ENCODE results near the gene PLEKHM3. TPM values are rescaled to one million over a fixed set of nuclear protein-coding genes. Genes with fewer than 3 reads are reported as not detected.

Gene PLEKHM3
- total RNA-seq, 2 donors from 2014 or later = 14.0 to 15.2 TPM

GRCh38 chr2:207819839-207820784, 205.2 kb downstream of the PLEKHM3 start:
- DNase-seq = peak; percentile 74 to 81 (median 78)
- 13 to 28% methylated on average over 11 of the region's 11 CpGs for WGBS, 2 donors
- intact Hi-C loops (cut with DNase I) = no loop called here

GRCh38 chr2:207819021-207819797, 206.1 kb downstream of the PLEKHM3 start:
- Histone ChIP-seq H3K4me1 (peaks cover 23% of the 10 kb centered on the region), H3K27ac (peak overlapping the region; percentile 54 to 80 (median 70)), H3K9me3 (no peaks in the 10 kb centered on the region), H3K4me3 (no peak overlapping the region), H3K36me3 (replicated peaks in 1 of 2; ENCODE audit: insufficient read depth in 1 of 2, low read depth in 2 of 2) (no peaks in the 10 kb centered on the region), H3K27me3 (no peaks in the 10 kb centered on the region)
- intact Hi-C loops (cut with DNase I) = no loop called here
- TF ChIP-seq POLR2A (IDR thresholded peaks at IDR 0.05) = no peak
- TF ChIP-seq CTCF (IDR thresholded peaks at IDR 0.05) = no peak
- DNase-seq = no peak
- WGBS, 2 donors = 60 to 62% methylated on average over 10 of the region's 10 CpGs
- ATAC-seq = no peak

More at GRCh38 chr2:207819839-207820784, 205.2 kb downstream of the PLEKHM3 start:
- ATAC-seq = peak; percentile 92
- no peak overlapping the region for H3K4me3 ChIP-seq
- H3K27ac ChIP-seq = peak overlapping the region; percentile 54 to 80 (median 70)
- H3K4me1 ChIP-seq = peaks cover 23% of the 10 kb centered on the region
- no peaks in the 10 kb centered on the region for H3K36me3 ChIP-seq (replicated peaks in 1 of 2; ENCODE audit: insufficient read depth in 1 of 2, low read depth in 2 of 2)
- no peak for TF ChIP-seq POLR2A (IDR thresholded peaks at IDR 0.05)
- TF ChIP-seq CTCF (IDR thresholded peaks at IDR 0.05) = no peak
- no peaks in the 10 kb centered on the region for H3K9me3 ChIP-seq
- H3K27me3 ChIP-seq = no peaks in the 10 kb centered on the region

- Histone ChIP-seq H3K36me3 (replicated peaks in 1 of 2; ENCODE audit: insufficient read depth in 1 of 2, low read depth in 2 of 2) (no peaks in the 10 kb centered on the region), H3K9me3 (no peaks in the 10 kb centered on the region), H3K27ac (no peak overlapping the region), H3K4me1 (peaks cover 23% of the 10 kb centered on the region), H3K4me3 (no peak overlapping the region), H3K27me3 (no peaks in the 10 kb centered on the region)
- intact Hi-C loops (cut with DNase I) = no loop called here
- 86 to 87% methylated on average over 5 of the region's 5 CpGs for WGBS, 2 donors
- ATAC-seq (no peak), DNase-seq (no peak)
- TF ChIP-seq POLR2A (IDR thresholded peaks at IDR 0.05) = no peak
- TF ChIP-seq CTCF (IDR thresholded peaks at IDR 0.05) = no peak
Measured at GRCh38 chr2:207816546-207816945, 208.8 kb downstream of the PLEKHM3 start.

- no peaks in the 10 kb centered on the region for H3K27me3 ChIP-seq
- H3K4me1 ChIP-seq = peaks cover 17% of the 10 kb centered on the region
- 79 to 91% methylated on average over 3 of the region's 3 CpGs for WGBS, 2 donors
- no peaks in the 10 kb centered on the region for H3K9me3 ChIP-seq
- no peak overlapping the region for H3K4me3 ChIP-seq
- no peak for ATAC-seq
- H3K36me3 ChIP-seq (replicated peaks in 1 of 2; ENCODE audit: insufficient read depth in 1 of 2, low read depth in 2 of 2) = no peaks in the 10 kb centered on the region
- no peak overlapping the region for H3K27ac ChIP-seq
- intact Hi-C loops (cut with DNase I) = no loop called here
- no peak for TF ChIP-seq CTCF (IDR thresholded peaks at IDR 0.05)
- no peak for TF ChIP-seq POLR2A (IDR thresholded peaks at IDR 0.05)
- no peak for DNase-seq
Measured at GRCh38 chr2:207815254-207815653, 210.1 kb downstream of the PLEKHM3 start.
